Liver (tissue), 3 donors: Measurements from ENCODE around the gene HHAT.

Experiments used
- CTCF ChIP-seq: fragments of 150-350 bp; IDR thresholded peaks from 2 replicates; pipeline ENCODE4 v1.5.1; 2017; ENCODE audit warnings: improper control_type of control experiment, low read depth, low read length; ENCODE audit not compliant: missing input control
- GABPA ChIP-seq, 2 donors: IDR thresholded peaks in 1 of 2; conservative IDR thresholded peaks in 1 of 2; 2 replicates each; pipeline ENCODE4 v1.6.1; 2016; ENCODE audit warnings: antibody characterized with exemption in 2 of 2, mild to moderate bottlenecking in 1 of 2, moderate library complexity in 1 of 2
- HNF4G ChIP-seq: IDR thresholded peaks from 2 replicates; pipeline ENCODE4 v1.6.1; 2016; ENCODE audit warnings: antibody characterized with exemption
- REST ChIP-seq: IDR thresholded peaks from 2 replicates; pipeline ENCODE4 v1.6.1; 2016; ENCODE audit warnings: antibody characterized with exemption, mild to moderate bottlenecking
- TAF1 ChIP-seq: conservative IDR thresholded peaks from 2 replicates; pipeline ENCODE4 v1.6.1; 2016; ENCODE audit warnings: antibody characterized with exemption, mild to moderate bottlenecking
- donor health status: healthy.
- donor health status: healthy.

- TF ChIP-seq CTCF (no peak), TAF1 (no peak), GABPA (IDR thresholded peaks at IDR 0.05 in 1 of 2, conservative IDR thresholded peaks at IDR 0.05 in 1 of 2) (no peak), HNF4G (no peak), REST (no peak)
These were observed 7.7 kb downstream of the HHAT start for GRCh38 chr1:210336362-210336761.
